HCT116 (cell line): ENCODE data around the gene UCN. TPM values are rescaled to one million over a fixed set of nuclear protein-coding genes. Genes with fewer than 3 reads are reported as not detected.

ENCODE experiments used
- ATAC-seq: fragments of 200-7000 bp; cut with Tn5 transposase; 2 replicates; pipeline ENCODE4 v1.9.1; 2020; ENCODE audit warnings: mild to moderate bottlenecking, moderate library complexity
- BruUV-seq: library from RNA; stranded (reverse); fragments of 400-500 nt; replicated peaks from 2 replicates; lab custom pipeline; 2021; lab: Mats Ljungman, UMichigan
- CTCF ChIA-PET: fragments of 300-600 bp; sonication (Branson Sonifier 250); formaldehyde crosslinking; loops from one replicate; lab custom pipeline; 2021; ENCODE audit warnings: antibody characterized with exemption; lab: Charles Lee
- POLR2A ChIA-PET: fragments of 300-600, 350-600 bp; sonication (Branson Sonifier 250); formaldehyde crosslinking; loops from one replicate; lab custom pipeline; 2021; ENCODE audit warnings: antibody characterized with exemption; lab: Charles Lee
- RAD21 ChIA-PET, 2 experiments: fragments of 300-600 bp; sonication (Branson Sonifier 250); formaldehyde crosslinking; loops; one replicate each; lab custom pipeline; 2023; ENCODE audit warnings: low total read pairs in 2 of 2; ENCODE audit not compliant: uncharacterized antibody in 2 of 2, unreplicated experiment in 2 of 2, low non-redundant PET in 1 of 2; lab: Charles Lee
- DNase-seq: peaks from one replicate; pipeline ENCODE4 v3.0.0-alpha.2; 2010; ENCODE audit warnings: low read depth, low spot score
- H2AFZ ChIP-seq: fragments of 200-600 bp; shearing (Covaris generic), sonication (generic); 2 replicates; pipeline ENCODE4 v1.6.1; 2017; ENCODE audit warnings: low read depth, mixed run types, mixed read lengths, antibody characterized with exemption, low read length; ENCODE audit not compliant: poor library complexity, severe bottlenecking
- H3K27ac ChIP-seq: 2 replicates; pipeline ENCODE4 v1.5.1; 2012; ENCODE audit warnings: low read depth, low read length
- H3K27me3 ChIP-seq: fragments of 200-600 bp; sonication (generic); 2 replicates; pipeline ENCODE4 v1.6.1; 2016; ENCODE audit warnings: mixed run types, low read length, mixed read lengths; ENCODE audit not compliant: insufficient read depth
- H3K36me3 ChIP-seq, 2 experiments: fragments of 200-500 bp in 1 of 2; fragments of 200-600 bp in 1 of 2; sonication (Bioruptor generic) in 1 of 2; sonication (generic) in 1 of 2; 2 replicates each; pipeline versions ENCODE4 v1.5.1 to v1.6.1; 2014 to 2016; ENCODE audit warnings: low read length in 2 of 2, inconsistent platforms in 1 of 2, mixed read lengths in 1 of 2, mixed run types in 1 of 2; ENCODE audit not compliant: insufficient read depth in 2 of 2, control insufficient read depth in 1 of 2
- H3K4me1 ChIP-seq, 2 experiments: fragments of 200-600 bp in 1 of 2; sonication (generic) in 1 of 2; 2 replicates each; pipeline versions ENCODE4 v1.5.1 to v1.6.1; 2012 to 2017; ENCODE audit warnings: low read length in 2 of 2, inconsistent platforms in 1 of 2, mild to moderate bottlenecking in 1 of 2, mixed read lengths in 1 of 2, mixed run types in 1 of 2, moderate library complexity in 1 of 2; ENCODE audit not compliant: insufficient read depth in 2 of 2, control insufficient read depth in 1 of 2
- H3K4me2 ChIP-seq: fragments of 200-600 bp; sonication (generic); 2 replicates; pipeline ENCODE4 v1.6.1; 2017; ENCODE audit warnings: mixed run types, low read length, mixed read lengths
- H3K4me3 ChIP-seq, 2 experiments: fragments of 200-600 bp in 1 of 2; sonication (generic) in 1 of 2; replicated peaks in 1 of 2; 2 replicates each; pipeline ENCODE4 v1.5.1; 2011 to 2016; ENCODE audit warnings: low read length in 2 of 2, control low read depth in 1 of 2, low read depth in 1 of 2, mild to moderate bottlenecking in 1 of 2, mixed read lengths in 1 of 2, mixed run types in 1 of 2
- H3K79me2 ChIP-seq: fragments of 200-600 bp; sonication (generic); 2 replicates; pipeline ENCODE4 v1.6.1; 2017; ENCODE audit warnings: mild to moderate bottlenecking, mixed run types, low read length, moderate library complexity, mixed read lengths; ENCODE audit not compliant: insufficient read depth
- H3K9ac ChIP-seq: fragments of 200-600 bp; sonication (generic); 2 replicates; pipeline ENCODE4 v1.6.1; 2016; ENCODE audit warnings: low read length, mixed read lengths
- H3K9me2 ChIP-seq: fragments of 200-600 bp; sonication (generic), shearing (Covaris generic); 2 replicates; pipeline ENCODE4 v1.6.1; 2017; ENCODE audit warnings: mixed run types, mild to moderate bottlenecking, moderate library complexity; ENCODE audit not compliant: insufficient read depth
- H3K9me3 ChIP-seq, 2 experiments: fragments of 200-500 bp in 1 of 2; fragments of 200-600 bp in 1 of 2; sonication (Bioruptor generic) in 1 of 2; sonication (generic) in 1 of 2; 2 replicates each; pipeline ENCODE4 v1.6.1; 2014 to 2017; ENCODE audit warnings: low read length in 2 of 2, mixed read lengths in 2 of 2, inconsistent platforms in 1 of 2, low read depth in 1 of 2, mild to moderate bottlenecking in 1 of 2, mixed run types in 1 of 2, moderate library complexity in 1 of 2; ENCODE audit not compliant: control insufficient read depth in 1 of 2, insufficient read depth in 1 of 2
- H4K20me1 ChIP-seq: fragments of 200-600 bp; sonication (generic), shearing (Covaris generic); 2 replicates; pipeline ENCODE4 v1.6.1; 2017; ENCODE audit warnings: mixed run types, mild to moderate bottlenecking, moderate library complexity; ENCODE audit not compliant: insufficient read depth
- EGR1 ChIP-seq: IDR thresholded peaks from 2 replicates; pipeline ENCODE4 v1.6.1; 2012; ENCODE audit warnings: low read depth
- ELF1 ChIP-seq: IDR thresholded peaks from 2 replicates; pipeline ENCODE4 v1.6.1; 2012; ENCODE audit warnings: low read depth, borderline replicate concordance
- EZH2phosphoT487 ChIP-seq: fragments of 200-600 bp; IDR thresholded peaks from 2 replicates; pipeline ENCODE4 v1.6.1; 2018; ENCODE audit warnings: antibody characterized with exemption, borderline replicate concordance
- JUND ChIP-seq: IDR thresholded peaks from 2 replicates; pipeline ENCODE4 v1.6.1; 2012
- TCF7L2 ChIP-seq: IDR thresholded peaks from 2 replicates; pipeline ENCODE4 v1.7.0; 2011; ENCODE audit warnings: borderline replicate concordance, inconsistent platforms; ENCODE audit not compliant: insufficient read depth, insufficient read length; ENCODE audit errors: extremely low read depth
- ZFX ChIP-seq: fragments of 450-650 bp; IDR thresholded peaks from 2 replicates; pipeline ENCODE4 v1.6.1; 2017
- intact Hi-C: fragments of 100-400 bp; cut with micrococcal nuclease; formaldehyde crosslinking; loops from 2 replicates; pipeline ENCODE4 v1.10.0; 2022
- total RNA-seq: library from RNA; stranded (reverse); gene quantifications from one replicate; pipeline ENCODE4 v1.2.1, GENCODE V29; 2021; ENCODE audit not compliant: unreplicated experiment
- TF ChIP-seq, protein P1 (sequence below): IDR thresholded peaks from 2 replicates; pipeline ENCODE4 v1.6.1; 2012
- TF ChIP-seq, protein P2 (sequence below): IDR thresholded peaks from 2 replicates; pipeline ENCODE4 v1.6.1; 2012; ENCODE audit warnings: low read depth

Gene UCN
- total RNA-seq, 1 experiment from 2014 or later, result 8.0 TPM

DNA sequence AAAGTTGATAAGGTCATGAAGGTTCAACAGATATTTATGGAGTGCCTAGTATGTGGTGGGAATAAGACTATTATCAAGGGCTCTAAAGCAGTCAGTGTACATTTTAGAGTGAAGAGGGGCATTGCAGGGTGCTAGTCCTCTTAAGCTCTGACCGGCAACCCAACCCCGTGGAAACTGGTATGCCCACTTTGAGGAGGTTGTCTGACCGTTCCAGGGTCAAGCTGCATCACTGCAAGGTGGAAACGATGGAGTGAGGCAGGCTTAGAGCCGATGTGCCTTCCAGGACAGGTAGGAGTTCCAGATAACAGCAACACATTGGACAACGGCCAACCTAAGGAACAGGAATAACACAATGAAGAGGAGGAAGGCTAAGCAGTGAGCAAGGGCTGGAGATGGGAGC is 1.4 kb upstream of the UCN start:
- H3K27ac ChIP-seq, result no peak overlapping the region
- intact Hi-C loops, result no loop called here
- H2AFZ ChIP-seq, result no peak overlapping the region
- H3K9ac ChIP-seq, result no peak overlapping the region
- DNase-seq (no peak), ATAC-seq (no peak)
- H3K9me2 ChIP-seq, result no peaks in the 10 kb centered on the region
- ChIA-PET CTCF (no interaction called here), POLR2A (interaction anchor here (0.7 kb wide), 1 partner anchor 204 kb away, joined by 3 read pairs; no protein-coding TSS in a partner anchor), RAD21 (no interaction called here)
- H3K4me2 ChIP-seq, result no peak overlapping the region
- no peaks in the 10 kb centered on the region for H3K4me1 ChIP-seq
- BruUV-seq, result TSS peak; percentile 42
- no peaks in the 10 kb centered on the region for H3K9me3 ChIP-seq
- H4K20me1 ChIP-seq, result no peaks in the 10 kb centered on the region
- H3K4me3 ChIP-seq, result no peak overlapping the region
- H3K36me3 ChIP-seq, result peaks cover 0 to 5% of the 10 kb centered on the region in 2 experiments; a peak in 1 of 4 replicates
- TF ChIP-seq, protein P1, sequence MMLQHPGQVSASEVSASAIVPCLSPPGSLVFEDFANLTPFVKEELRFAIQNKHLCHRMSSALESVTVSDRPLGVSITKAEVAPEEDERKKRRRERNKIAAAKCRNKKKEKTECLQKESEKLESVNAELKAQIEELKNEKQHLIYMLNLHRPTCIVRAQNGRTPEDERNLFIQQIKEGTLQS, result no peak
- TF ChIP-seq TCF7L2 (no peak), EZH2phosphoT487 (no peak), EGR1 (no peak), ZFX (no peak), JUND (no peak), ELF1 (no peak)
- TF ChIP-seq, protein P2, sequence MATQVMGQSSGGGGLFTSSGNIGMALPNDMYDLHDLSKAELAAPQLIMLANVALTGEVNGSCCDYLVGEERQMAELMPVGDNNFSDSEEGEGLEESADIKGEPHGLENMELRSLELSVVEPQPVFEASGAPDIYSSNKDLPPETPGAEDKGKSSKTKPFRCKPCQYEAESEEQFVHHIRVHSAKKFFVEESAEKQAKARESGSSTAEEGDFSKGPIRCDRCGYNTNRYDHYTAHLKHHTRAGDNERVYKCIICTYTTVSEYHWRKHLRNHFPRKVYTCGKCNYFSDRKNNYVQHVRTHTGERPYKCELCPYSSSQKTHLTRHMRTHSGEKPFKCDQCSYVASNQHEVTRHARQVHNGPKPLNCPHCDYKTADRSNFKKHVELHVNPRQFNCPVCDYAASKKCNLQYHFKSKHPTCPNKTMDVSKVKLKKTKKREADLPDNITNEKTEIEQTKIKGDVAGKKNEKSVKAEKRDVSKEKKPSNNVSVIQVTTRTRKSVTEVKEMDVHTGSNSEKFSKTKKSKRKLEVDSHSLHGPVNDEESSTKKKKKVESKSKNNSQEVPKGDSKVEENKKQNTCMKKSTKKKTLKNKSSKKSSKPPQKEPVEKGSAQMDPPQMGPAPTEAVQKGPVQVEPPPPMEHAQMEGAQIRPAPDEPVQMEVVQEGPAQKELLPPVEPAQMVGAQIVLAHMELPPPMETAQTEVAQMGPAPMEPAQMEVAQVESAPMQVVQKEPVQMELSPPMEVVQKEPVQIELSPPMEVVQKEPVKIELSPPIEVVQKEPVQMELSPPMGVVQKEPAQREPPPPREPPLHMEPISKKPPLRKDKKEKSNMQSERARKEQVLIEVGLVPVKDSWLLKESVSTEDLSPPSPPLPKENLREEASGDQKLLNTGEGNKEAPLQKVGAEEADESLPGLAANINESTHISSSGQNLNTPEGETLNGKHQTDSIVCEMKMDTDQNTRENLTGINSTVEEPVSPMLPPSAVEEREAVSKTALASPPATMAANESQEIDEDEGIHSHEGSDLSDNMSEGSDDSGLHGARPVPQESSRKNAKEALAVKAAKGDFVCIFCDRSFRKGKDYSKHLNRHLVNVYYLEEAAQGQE, result no peak
- H3K79me2 ChIP-seq, result no peaks in the 10 kb centered on the region
- H3K27me3 ChIP-seq, result no peaks in the 10 kb centered on the region
